Smooth muscle cell (in vitro differentiated cells): ENCODE results near the gene TCERG1L. TPM values are rescaled to one million over a fixed set of nuclear protein-coding genes. Genes with fewer than 3 reads are reported as not detected.

Experiments
- DNase-seq: peaks from one replicate; lab custom pipeline; 2025; ENCODE audit not compliant: unreplicated experiment; lab: John Stamatoyannopoulos, UW
- H2AFZ ChIP-seq: fragments of 200-600 bp; sonication (generic); 2 replicates; pipeline ENCODE4 v1.6.0; 2016; ENCODE audit warnings: antibody characterized with exemption, low read depth, mild to moderate bottlenecking
- H3F3A ChIP-seq: fragments of 200-600 bp; sonication (generic); 2 replicates; pipeline ENCODE4 v1.6.0; 2017; ENCODE audit warnings: antibody characterized with exemption, low read depth
- H3K27ac ChIP-seq: fragments of 200-600 bp; sonication (generic); 2 replicates; pipeline ENCODE4 v1.5.1; 2016; ENCODE audit warnings: low read depth, mild to moderate bottlenecking
- H3K27me3 ChIP-seq: fragments of 200-600 bp; sonication (generic); 2 replicates; pipeline ENCODE4 v1.6.1; 2016; ENCODE audit warnings: low read depth, mild to moderate bottlenecking
- H3K36me3 ChIP-seq: fragments of 200-600 bp; sonication (generic); 2 replicates; pipeline ENCODE4 v1.5.1; 2016; ENCODE audit warnings: low read depth
- H3K4me1 ChIP-seq: fragments of 200-600 bp; sonication (generic); 2 replicates; pipeline ENCODE4 v1.5.1; 2016; ENCODE audit warnings: low read depth
- H3K4me2 ChIP-seq: fragments of 200-600 bp; sonication (generic); 2 replicates; pipeline ENCODE4 v1.6.0; 2016; ENCODE audit warnings: mild to moderate bottlenecking
- H3K4me3 ChIP-seq: fragments of 200-600 bp; sonication (generic); 2 replicates; pipeline ENCODE4 v1.5.1; 2016; ENCODE audit warnings: mild to moderate bottlenecking
- H3K79me2 ChIP-seq: fragments of 200-600 bp; sonication (generic); 2 replicates; pipeline ENCODE4 v1.6.0; 2016; ENCODE audit warnings: low read depth, mild to moderate bottlenecking
- H3K9ac ChIP-seq: fragments of 200-600 bp; sonication (generic); 2 replicates; pipeline ENCODE4 v1.6.0; 2016; ENCODE audit warnings: low read depth
- H3K9me3 ChIP-seq: fragments of 200-600 bp; sonication (generic); replicated peaks from 2 replicates; pipeline ENCODE4 v1.5.1; 2016; ENCODE audit warnings: low read depth
- H4K20me1 ChIP-seq: fragments of 200-600 bp; sonication (generic); 2 replicates; pipeline ENCODE4 v1.6.0; 2016; ENCODE audit warnings: low read depth
- CTCF ChIP-seq: fragments of 200-600 bp; sonication (generic); IDR thresholded peaks from 2 replicates; pipeline ENCODE4 v1.5.1; 2017; ENCODE audit warnings: borderline replicate concordance, mild to moderate bottlenecking, antibody characterized with exemption; ENCODE audit not compliant: insufficient read depth, poor library complexity, severe bottlenecking
- WGBS: methylation state at CpG from one replicate; pipeline ENCODE4 v1.1.7; 2016; ENCODE audit warnings: low lambda C conversion rate; 5-methylcytosine and 5-hydroxymethylcytosine counted together
- polyA plus RNA-seq: library from polyadenylated mRNA; unstranded; fragments of >200 nt; fragmentation: Nextera tagmentation; extraction: Ambion mirVana; gene quantifications from 2 replicates; pipeline ENCODE4 v1.2.1, GENCODE V29; 2016
- total RNA-seq: library from RNA; depleted of rRNA; stranded (reverse); fragments of >200 nt; gene quantifications from 2 replicates; pipeline ENCODE4 v1.2.3, GENCODE V29; 2014

The TCERG1L gene
- total and polyA plus RNA-seq, 2 experiments from 2014 or later, result not detected

GRCh38 chr10:131092876-131093275 lies 218.6 kb downstream of the TCERG1L start:
- Histone ChIP-seq H3K4me2 (no peak overlapping the region), H3K27ac (no peak overlapping the region), H3K4me1 (no peaks in the 10 kb centered on the region), H3K9ac (no peak overlapping the region), H3K9me3 (no peaks in the 10 kb centered on the region), H3K4me3 (no peak overlapping the region), H3K27me3 (no peaks in the 10 kb centered on the region), H3K79me2 (no peaks in the 10 kb centered on the region), H3K36me3 (no peaks in the 10 kb centered on the region), H4K20me1 (no peaks in the 10 kb centered on the region), H2AFZ (no peak overlapping the region), H3F3A (no peaks in the 10 kb centered on the region)
- no peak for TF ChIP-seq CTCF
- WGBS, result 94% methylated on average over 18 of the region's 21 CpGs
- no peak for DNase-seq

GRCh38 chr10:131092386-131092785 lies 219.1 kb downstream of the TCERG1L start:
- H2AFZ ChIP-seq, result no peak overlapping the region
- H3K79me2 ChIP-seq, result no peaks in the 10 kb centered on the region
- no peaks in the 10 kb centered on the region for H3K36me3 ChIP-seq
- 92% methylated on average over 12 of the region's 12 CpGs for WGBS
- H3K27me3 ChIP-seq, result no peaks in the 10 kb centered on the region
- H3F3A ChIP-seq, result no peaks in the 10 kb centered on the region
- H3K9ac ChIP-seq, result no peak overlapping the region
- no peak for DNase-seq
- H3K4me1 ChIP-seq, result no peaks in the 10 kb centered on the region
- H3K4me3 ChIP-seq, result no peak overlapping the region
- no peaks in the 10 kb centered on the region for H4K20me1 ChIP-seq
- no peak overlapping the region for H3K4me2 ChIP-seq
- no peak for TF ChIP-seq CTCF
- H3K27ac ChIP-seq, result no peak overlapping the region
- H3K9me3 ChIP-seq, result no peaks in the 10 kb centered on the region

DNA sequence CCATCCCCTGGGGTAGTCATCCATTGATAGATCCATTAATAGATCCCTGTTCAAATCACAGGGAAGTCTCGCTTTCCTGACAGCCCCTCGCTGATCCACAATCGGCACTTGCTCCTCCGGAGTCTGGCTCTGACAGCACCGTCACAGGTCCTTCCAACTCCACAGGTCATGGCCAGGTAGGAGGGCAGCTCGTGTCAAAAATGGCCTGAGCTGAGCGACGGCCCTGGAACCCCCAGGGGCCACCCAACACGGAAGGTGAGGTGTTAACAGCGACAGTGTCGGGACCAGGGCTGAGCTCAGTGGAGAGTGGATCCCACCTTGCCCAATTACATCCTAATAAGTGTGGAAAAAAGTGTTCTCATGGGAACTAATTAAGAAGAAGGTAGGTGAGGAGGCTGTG lies 219.8 kb downstream of the TCERG1L start:
- TF ChIP-seq CTCF, result no peak
- no peak overlapping the region for H3K4me2 ChIP-seq
- no peaks in the 10 kb centered on the region for H3F3A ChIP-seq
- H3K79me2 ChIP-seq, result no peaks in the 10 kb centered on the region
- WGBS, result 92% methylated on average over 11 of the region's 11 CpGs
- no peak for DNase-seq
- H4K20me1 ChIP-seq, result no peaks in the 10 kb centered on the region
- no peak overlapping the region for H2AFZ ChIP-seq
- H3K27me3 ChIP-seq, result no peaks in the 10 kb centered on the region
- H3K4me3 ChIP-seq, result no peak overlapping the region
- H3K9me3 ChIP-seq, result no peaks in the 10 kb centered on the region
- no peaks in the 10 kb centered on the region for H3K36me3 ChIP-seq
- H3K27ac ChIP-seq, result no peak overlapping the region
- no peaks in the 10 kb centered on the region for H3K4me1 ChIP-seq
- no peak overlapping the region for H3K9ac ChIP-seq
